H9 (cell line): Measurements from ENCODE around the gene MAP1LC3C. TPM values are rescaled to one million over a fixed set of nuclear protein-coding genes. Genes with fewer than 3 reads are reported as not detected.

Experiments used
- DNase-seq: peaks from one replicate; pipeline ENCODE4 v3.0.0-alpha.2; 2017
- H2AFZ ChIP-seq: one replicate; pipeline ENCODE4 v1.6.1; 2013; ENCODE audit warnings: mild to moderate bottlenecking, low read length, control low read depth, moderate library complexity
- H2AK5ac ChIP-seq: 2 replicates; pipeline ENCODE4 v1.6.1; 2013; ENCODE audit warnings: low read length, control low read depth, mixed read lengths; ENCODE audit not compliant: insufficient read length
- H2BK120ac ChIP-seq: one replicate; pipeline ENCODE4 v1.6.1; 2013; ENCODE audit warnings: low read depth, mild to moderate bottlenecking, low read length, control low read depth, inconsistent platforms; ENCODE audit not compliant: poor library complexity, severe bottlenecking
- H2BK12ac ChIP-seq: 2 replicates; pipeline ENCODE4 v1.6.1; 2013; ENCODE audit warnings: low read length, control low read depth, mixed read lengths, low read depth; ENCODE audit not compliant: insufficient read length
- H2BK15ac ChIP-seq: 2 replicates; pipeline ENCODE4 v1.6.1; 2013; ENCODE audit warnings: low read depth, low read length, control low read depth
- H2BK20ac ChIP-seq: one replicate; pipeline ENCODE4 v1.6.1; 2013; ENCODE audit warnings: low read depth, mild to moderate bottlenecking, low read length, control low read depth, inconsistent platforms; ENCODE audit not compliant: poor library complexity, severe bottlenecking
- H2BK5ac ChIP-seq: 2 replicates; pipeline ENCODE4 v1.6.1; 2013; ENCODE audit warnings: low read length, control low read depth, mixed read lengths; ENCODE audit not compliant: insufficient read length
- H3K14ac ChIP-seq: 2 replicates; pipeline ENCODE4 v1.6.1; 2013; ENCODE audit warnings: low read length, control low read depth; ENCODE audit not compliant: insufficient read depth
- H3K18ac ChIP-seq: 2 replicates; pipeline ENCODE4 v1.6.1; 2013; ENCODE audit warnings: low read depth, mild to moderate bottlenecking, mixed read lengths, low read length, control low read depth; ENCODE audit not compliant: insufficient read length
- H3K23ac ChIP-seq: 2 replicates; pipeline ENCODE4 v1.6.1; 2013; ENCODE audit warnings: low read length, control low read depth, mixed read lengths, low read depth; ENCODE audit not compliant: insufficient read length
- H3K23me2 ChIP-seq: 2 replicates; pipeline ENCODE4 v1.6.1; 2013; ENCODE audit warnings: low read depth, mild to moderate bottlenecking, mixed read lengths, low read length, control low read depth; ENCODE audit not compliant: insufficient read length, poor library complexity, severe bottlenecking
- H3K27ac ChIP-seq: 2 replicates; pipeline ENCODE4 v1.5.1; 2013; ENCODE audit warnings: low read length, control low read depth, mixed read lengths, low read depth; ENCODE audit not compliant: insufficient read length
- H3K27me3 ChIP-seq: 2 replicates; pipeline ENCODE4 v1.6.1; 2013; ENCODE audit warnings: low read length, control low read depth, inconsistent platforms; ENCODE audit not compliant: insufficient read depth
- H3K4ac ChIP-seq: 2 replicates; pipeline ENCODE4 v1.6.1; 2013; ENCODE audit warnings: low read depth, mild to moderate bottlenecking, control low read depth, inconsistent platforms, low read length, moderate library complexity
- H3K4me1 ChIP-seq: 2 replicates; pipeline ENCODE4 v1.6.1; 2013; ENCODE audit warnings: low read length, control low read depth, inconsistent platforms; ENCODE audit not compliant: insufficient read depth
- H3K4me2 ChIP-seq: 2 replicates; pipeline ENCODE4 v1.6.1; 2013; ENCODE audit warnings: low read length, control low read depth, mixed read lengths; ENCODE audit not compliant: insufficient read length, insufficient read depth
- H3K56ac ChIP-seq: 2 replicates; pipeline ENCODE4 v1.6.1; 2013; ENCODE audit warnings: low read depth, mild to moderate bottlenecking, mixed read lengths, low read length, control low read depth; ENCODE audit not compliant: insufficient read length
- H3K79me1 ChIP-seq: 2 replicates; pipeline ENCODE4 v1.6.1; 2013; ENCODE audit warnings: low read depth, mild to moderate bottlenecking, moderate library complexity, low read length, control low read depth, inconsistent platforms; ENCODE audit not compliant: insufficient read depth, poor library complexity, severe bottlenecking
- H3K79me2 ChIP-seq: 2 replicates; pipeline ENCODE4 v1.6.1; 2013; ENCODE audit warnings: low read length, control low read depth, inconsistent platforms; ENCODE audit not compliant: insufficient read depth
- H3K9ac ChIP-seq: 2 replicates; pipeline ENCODE4 v1.6.1; 2013; ENCODE audit warnings: low read length, control low read depth, mixed read lengths; ENCODE audit not compliant: insufficient read length; ENCODE audit errors: extremely low read depth
- H3K9me3 ChIP-seq: one replicate; pipeline ENCODE4 v1.6.1; 2013; ENCODE audit warnings: low read depth, low read length, inconsistent platforms; ENCODE audit not compliant: control insufficient read depth
- H3T11ph ChIP-seq: one replicate; pipeline ENCODE4 v1.6.1; 2013; ENCODE audit warnings: mild to moderate bottlenecking, low read length, control low read depth, inconsistent platforms
- H4K20me1 ChIP-seq: one replicate; pipeline ENCODE4 v1.6.1; 2013; ENCODE audit not compliant: control insufficient read depth, insufficient read length, insufficient read depth
- H4K5ac ChIP-seq: 2 replicates; pipeline ENCODE4 v1.6.1; 2013; ENCODE audit warnings: low read depth, mild to moderate bottlenecking, mixed read lengths, low read length, control low read depth; ENCODE audit not compliant: insufficient read length
- H4K8ac ChIP-seq: replicated peaks from 2 replicates; pipeline ENCODE4 v1.6.1; 2013; ENCODE audit warnings: low read length, control low read depth, mixed read lengths, low read depth; ENCODE audit not compliant: insufficient read length
- H4K91ac ChIP-seq: 2 replicates; pipeline ENCODE4 v1.6.1; 2013; ENCODE audit warnings: low read depth, mild to moderate bottlenecking, moderate library complexity, mixed read lengths, low read length, control low read depth; ENCODE audit not compliant: insufficient read length
- H3K27ac Mint-ChIP-seq, 3 experiments: 2 replicates in 2 of 3; 3 replicates in 1 of 3; pipeline ENCODE4 v1.8.0; 2020 to 2021; ENCODE audit warnings: mixed read lengths in 3 of 3, mild to moderate bottlenecking in 1 of 3, moderate library complexity in 1 of 3
- H3K27me3 Mint-ChIP-seq: 2 replicates; pipeline ENCODE4 v1.8.0; 2021; ENCODE audit warnings: low read depth, mild to moderate bottlenecking, moderate library complexity, mixed read lengths
- H3K36me3 Mint-ChIP-seq, 3 experiments: 2 replicates in 2 of 3; 3 replicates in 1 of 3; pipeline ENCODE4 v1.8.0; 2020 to 2021; ENCODE audit warnings: low read depth in 3 of 3, mixed read lengths in 3 of 3; ENCODE audit not compliant: insufficient read depth in 1 of 3
- H3K4me1 Mint-ChIP-seq, 2 experiments: 2 replicates each; pipeline ENCODE4 v1.8.0; 2020; ENCODE audit warnings: mixed read lengths in 2 of 2
- H3K4me3 Mint-ChIP-seq, 2 experiments: 2 replicates in 1 of 2; 3 replicates in 1 of 2; pipeline ENCODE4 v1.8.0; 2020 to 2021; ENCODE audit warnings: mild to moderate bottlenecking in 2 of 2, mixed read lengths in 2 of 2, moderate library complexity in 1 of 2
- H3K9me3 Mint-ChIP-seq, 2 experiments: 2 replicates in 1 of 2; 3 replicates in 1 of 2; pipeline ENCODE4 v1.8.0; 2020; ENCODE audit warnings: mild to moderate bottlenecking in 2 of 2, mixed read lengths in 2 of 2, moderate library complexity in 1 of 2
- total RNA-seq: library from RNA; stranded (reverse); gene quantifications from 2 replicates; pipeline ENCODE4 v1.2.1, GENCODE V29; 2021
- TF ChIP-seq, protein P1 (sequence below): fragments of 200-600 bp; sonication (generic); conservative IDR thresholded peaks from 3 replicates; pipeline ENCODE4 v1.8.0; 2021; ENCODE audit warnings: antibody characterized with exemption, mild to moderate bottlenecking

Gene MAP1LC3C
- total RNA-seq, 1 experiment from 2014 or later = 3.6 TPM

DNA sequence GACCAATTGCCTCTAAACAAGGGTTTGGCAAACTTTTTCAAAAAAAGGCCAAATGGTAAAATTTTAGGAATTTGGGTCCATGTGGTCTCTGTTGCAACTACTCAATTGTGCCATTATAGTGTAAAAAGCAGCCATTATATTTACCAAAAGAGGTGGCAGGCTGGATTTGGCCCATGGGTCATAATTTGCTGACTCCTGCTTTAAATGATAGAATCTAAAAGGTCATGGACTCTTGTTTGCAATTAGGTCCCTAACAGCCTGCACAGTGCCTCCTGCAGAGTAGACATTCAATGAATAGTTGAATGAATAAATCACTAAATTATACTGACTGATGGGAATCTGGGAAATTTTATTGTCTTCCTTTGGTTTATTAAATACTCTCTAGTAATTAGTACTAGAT, 35.2 kb downstream of the MAP1LC3C start:
- TF ChIP-seq, protein P1, sequence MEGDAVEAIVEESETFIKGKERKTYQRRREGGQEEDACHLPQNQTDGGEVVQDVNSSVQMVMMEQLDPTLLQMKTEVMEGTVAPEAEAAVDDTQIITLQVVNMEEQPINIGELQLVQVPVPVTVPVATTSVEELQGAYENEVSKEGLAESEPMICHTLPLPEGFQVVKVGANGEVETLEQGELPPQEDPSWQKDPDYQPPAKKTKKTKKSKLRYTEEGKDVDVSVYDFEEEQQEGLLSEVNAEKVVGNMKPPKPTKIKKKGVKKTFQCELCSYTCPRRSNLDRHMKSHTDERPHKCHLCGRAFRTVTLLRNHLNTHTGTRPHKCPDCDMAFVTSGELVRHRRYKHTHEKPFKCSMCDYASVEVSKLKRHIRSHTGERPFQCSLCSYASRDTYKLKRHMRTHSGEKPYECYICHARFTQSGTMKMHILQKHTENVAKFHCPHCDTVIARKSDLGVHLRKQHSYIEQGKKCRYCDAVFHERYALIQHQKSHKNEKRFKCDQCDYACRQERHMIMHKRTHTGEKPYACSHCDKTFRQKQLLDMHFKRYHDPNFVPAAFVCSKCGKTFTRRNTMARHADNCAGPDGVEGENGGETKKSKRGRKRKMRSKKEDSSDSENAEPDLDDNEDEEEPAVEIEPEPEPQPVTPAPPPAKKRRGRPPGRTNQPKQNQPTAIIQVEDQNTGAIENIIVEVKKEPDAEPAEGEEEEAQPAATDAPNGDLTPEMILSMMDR = no peak
- Histone ChIP-seq H3K79me1 (no peaks in the 10 kb centered on the region), H3K4me2 (no peak overlapping the region), H2BK20ac (no peak overlapping the region), H2BK120ac (no peak overlapping the region), H2BK12ac (no peak overlapping the region), H3K56ac (no peak overlapping the region), H4K8ac (no peak overlapping the region), H2AFZ (no peak overlapping the region), H3K27ac (no peak overlapping the region), H3K9me3 (no peaks in the 10 kb centered on the region), H4K5ac (no peak overlapping the region), H3K27me3 (no peaks in the 10 kb centered on the region), H3T11ph (no peak overlapping the region), H4K91ac (no peak overlapping the region), H2BK5ac (no peak overlapping the region), H2AK5ac (no peak overlapping the region), H3K14ac (no peak overlapping the region), H3K9ac (no peak overlapping the region), H4K20me1 (no peaks in the 10 kb centered on the region), H3K4ac (no peak overlapping the region), H3K4me1 (no peaks in the 10 kb centered on the region), H3K18ac (no peak overlapping the region), H3K23me2 (no peaks in the 10 kb centered on the region), H2BK15ac (no peak overlapping the region), H3K23ac (no peak overlapping the region), H3K79me2 (no peaks in the 10 kb centered on the region)
- no peak for DNase-seq
- no peak overlapping the region for H3K27ac Mint-ChIP-seq
- no peaks in the 10 kb centered on the region for H3K36me3 Mint-ChIP-seq
- H3K4me3 Mint-ChIP-seq = no peak overlapping the region
- H3K9me3 Mint-ChIP-seq = no peaks in the 10 kb centered on the region
- no peaks in the 10 kb centered on the region for H3K27me3 Mint-ChIP-seq
- no peaks in the 10 kb centered on the region for H3K4me1 Mint-ChIP-seq
